Muscle of arm (tissue), 12 donors: ENCODE measurements around the gene DNAJA2. TPM values are rescaled to one million over a fixed set of nuclear protein-coding genes. Genes with fewer than 3 reads are reported as not detected.

Source experiments
- DNase-seq: peaks from one replicate; pipeline ENCODE4 v3.0.0-alpha.2; 2013
- polyA plus RNA-seq, 12 donors: library from polyadenylated mRNA; unstranded; fragments of 120-200 nt; gene quantifications; one replicate each; pipeline ENCODE4 v1.2.1, GENCODE V29; 2013; ENCODE audit not compliant: insufficient read length in 12 of 12

DNAJA2 gene
- polyA plus RNA-seq, 12 donors: 43.0 to 183 (median 51.5) TPM

- DNase-seq: no peak
These were observed 67.0 kb downstream of the DNAJA2 start for GRCh38 chr16:46906360-46907060.

Other genes starting within 250 kb of the DNAJA2 start
- 10 to 100 TPM in 9 of 12 donors, 1 to 10 TPM in 2, not detected in 1; 3.4 to 22.2 (median 12.5) TPM for gene MYLK3, start 225.3 kb downstream of the DNAJA2 start, polyA plus RNA-seq
- gene C16orf87, start 142.5 kb downstream of the DNAJA2 start, polyA plus RNA-seq: 10 to 100 TPM in 11 of 12 donors, not detected in 1; 25.3 to 39.7 (median 28.9) TPM
- 10 to 100 TPM in 11 of 12 donors, not detected in 1; 16.1 to 45.1 (median 26.2) TPM for gene GPT2, start 89.3 kb downstream of the DNAJA2 start, polyA plus RNA-seq
- 10 to 100 TPM in 10 of 12 donors, 1 to 10 TPM in 1, not detected in 1; 6.4 to 40.2 (median 17.9) TPM for gene NETO2, start 170.3 kb upstream of the DNAJA2 start, polyA plus RNA-seq